ENCODE results near the gene NLGN3. TPM values are rescaled to one million over a fixed set of nuclear protein-coding genes. Genes with fewer than 3 reads are reported as not detected.
A peak's percentile ranks its signal among the peaks of the same experiment; 100 is the strongest.

NLGN3 gene
- total RNA-seq, 1 donor from 2014 or later = 0.20 TPM

GRCh38 chrX:71118032-71118984, 26.3 kb upstream of the NLGN3 start, which contains the start of gene MED12:
TSS of gene MED12 (plus strand) at chrX:71118596. CDS start at chrX:71118755, 159 bp downstream.
- DNase-seq (ENCODE audit: low spot score) (peak; percentile 80), ATAC-seq (peak; percentile 99)

- DNase-seq (ENCODE audit: low spot score) (no peak), ATAC-seq (peak; percentile 45)
Observed at GRCh38 chrX:71118985-71119535, 25.6 kb upstream of the NLGN3 start.

GRCh38 chrX:71128166-71128833, 16.3 kb upstream of the NLGN3 start:
- ATAC-seq (no peak), DNase-seq (ENCODE audit: low spot score) (no peak)

- peak; percentile 91 for ATAC-seq
- DNase-seq (ENCODE audit: low spot score) = peak; percentile 60
Observed at GRCh38 chrX:71128915-71129765, 15.5 kb upstream of the NLGN3 start.

GRCh38 chrX:71131510-71131909, 13.1 kb upstream of the NLGN3 start:
- DNase-seq (ENCODE audit: low spot score) (no peak), ATAC-seq (no peak)

- DNase-seq (ENCODE audit: low spot score) = no peak
- no peak for ATAC-seq
Observed at GRCh38 chrX:71140440-71140839, 4.2 kb upstream of the NLGN3 start.

- DNase-seq (ENCODE audit: low spot score) (no peak), ATAC-seq (peak; percentile 39)
Observed at GRCh38 chrX:71143508-71143907, 1.1 kb upstream of the NLGN3 start.

GRCh38 chrX:71147496-71148277, 3.0 kb downstream of the NLGN3 start:
- no peak for DNase-seq (ENCODE audit: low spot score)
- no peak for ATAC-seq

GRCh38 chrX:71148278-71148663, 3.6 kb downstream of the NLGN3 start:
- ATAC-seq (no peak), DNase-seq (ENCODE audit: low spot score) (no peak)

- DNase-seq (ENCODE audit: low spot score) (no peak), ATAC-seq (no peak)
Observed at GRCh38 chrX:71151366-71151765, 6.7 kb downstream of the NLGN3 start.

GRCh38 chrX:71154196-71154595, 9.6 kb downstream of the NLGN3 start:
- ATAC-seq (no peak), DNase-seq (ENCODE audit: low spot score) (no peak)

GRCh38 chrX:71154641-71155040, 10.0 kb downstream of the NLGN3 start:
- no peak for ATAC-seq
- DNase-seq (ENCODE audit: low spot score) = no peak

GRCh38 chrX:71158603-71159002, 14.0 kb downstream of the NLGN3 start:
- ATAC-seq (no peak), DNase-seq (ENCODE audit: low spot score) (no peak)

GRCh38 chrX:71159335-71159734, 14.7 kb downstream of the NLGN3 start:
- ATAC-seq (no peak), DNase-seq (ENCODE audit: low spot score) (no peak)

GRCh38 chrX:71160475-71160874, 15.8 kb downstream of the NLGN3 start:
- DNase-seq (ENCODE audit: low spot score) = no peak
- ATAC-seq = no peak

GRCh38 chrX:71162981-71163380, 18.3 kb downstream of the NLGN3 start:
- DNase-seq (ENCODE audit: low spot score) = no peak
- ATAC-seq = no peak

- ATAC-seq (no peak), DNase-seq (ENCODE audit: low spot score) (no peak)
Observed at GRCh38 chrX:71164071-71164470, 19.4 kb downstream of the NLGN3 start.

- DNase-seq (ENCODE audit: low spot score) (no peak), ATAC-seq (no peak)
Observed at GRCh38 chrX:71166461-71166860, 21.8 kb downstream of the NLGN3 start.

- ATAC-seq (no peak), DNase-seq (ENCODE audit: low spot score) (no peak)
Observed at GRCh38 chrX:71167031-71167781, 22.6 kb downstream of the NLGN3 start.
